Activated naive CD8-positive, alpha-beta T cell treated with anti-CD3 and anti-CD28 coated beads, Interleukin-2, amount 10 ng/mL, durations not matched to agents 7 days and 5 days (primary cell): ENCODE data around the gene LEPR. TPM values are rescaled to one million over a fixed set of nuclear protein-coding genes. Genes with fewer than 3 reads are reported as not detected.

Experiments used
- ATAC-seq: fragments of 150-1000 bp; cut with Tn5 transposase; one replicate; pipeline ENCODE4 v1.10.0; 2021; ENCODE audit warnings: low read depth, moderate library complexity
- POLR2A ChIA-PET: fragments of 350-600 bp; sonication (Branson Sonifier 250); formaldehyde crosslinking; loops from one replicate; lab custom pipeline; 2021; ENCODE audit warnings: antibody characterized with exemption; lab: Charles Lee
- DNase-seq: peaks from one replicate; pipeline ENCODE4 v3.0.0; 2021
- H3K27ac Mint-ChIP-seq: one replicate; pipeline ENCODE4 v1.8.0; 2022; ENCODE audit warnings: mild to moderate bottlenecking, mixed read lengths
- H3K27me3 Mint-ChIP-seq: one replicate; pipeline ENCODE4 v1.8.0; 2022; ENCODE audit warnings: mild to moderate bottlenecking, moderate library complexity, mixed read lengths
- H3K36me3 Mint-ChIP-seq: one replicate; pipeline ENCODE4 v1.8.0; 2021; ENCODE audit warnings: mild to moderate bottlenecking, mixed read lengths
- H3K4me1 Mint-ChIP-seq: one replicate; pipeline ENCODE4 v1.8.0; 2021; ENCODE audit warnings: mixed read lengths
- H3K4me3 Mint-ChIP-seq: one replicate; pipeline ENCODE4 v1.8.0; 2022; ENCODE audit warnings: mild to moderate bottlenecking, moderate library complexity, mixed read lengths
- H3K9me3 Mint-ChIP-seq: one replicate; pipeline ENCODE4 v1.8.0; 2021; ENCODE audit warnings: mixed read lengths
- total RNA-seq, 2 experiments: library from RNA; stranded (reverse); gene quantifications; one replicate each; pipeline ENCODE4 v1.2.3, GENCODE V29; 2021

The LEPR gene
- total RNA-seq, 2 experiments from 2014 or later = 1.9 to 2.8 TPM

- Mint-ChIP-seq H3K4me3 (no peak overlapping the region), H3K9me3 (no peaks in the 10 kb centered on the region), H3K27me3 (no peaks in the 10 kb centered on the region), H3K36me3 (peaks cover 5% of the 10 kb centered on the region), H3K27ac (peak overlapping the region; percentile 68), H3K4me1 (peaks cover 47% of the 10 kb centered on the region)
- ATAC-seq = peak; percentile 8
- POLR2A ChIA-PET = interaction anchor here (1.8 kb wide), 1 partner anchor 26 kb away, joined by 8 read pairs; the partner anchor contains the start of genes LEPR and LEPROT
- no peak for DNase-seq
Measured at GRCh38 chr1:65393928-65394327, 26.5 kb upstream of the LEPR start.

DNA sequence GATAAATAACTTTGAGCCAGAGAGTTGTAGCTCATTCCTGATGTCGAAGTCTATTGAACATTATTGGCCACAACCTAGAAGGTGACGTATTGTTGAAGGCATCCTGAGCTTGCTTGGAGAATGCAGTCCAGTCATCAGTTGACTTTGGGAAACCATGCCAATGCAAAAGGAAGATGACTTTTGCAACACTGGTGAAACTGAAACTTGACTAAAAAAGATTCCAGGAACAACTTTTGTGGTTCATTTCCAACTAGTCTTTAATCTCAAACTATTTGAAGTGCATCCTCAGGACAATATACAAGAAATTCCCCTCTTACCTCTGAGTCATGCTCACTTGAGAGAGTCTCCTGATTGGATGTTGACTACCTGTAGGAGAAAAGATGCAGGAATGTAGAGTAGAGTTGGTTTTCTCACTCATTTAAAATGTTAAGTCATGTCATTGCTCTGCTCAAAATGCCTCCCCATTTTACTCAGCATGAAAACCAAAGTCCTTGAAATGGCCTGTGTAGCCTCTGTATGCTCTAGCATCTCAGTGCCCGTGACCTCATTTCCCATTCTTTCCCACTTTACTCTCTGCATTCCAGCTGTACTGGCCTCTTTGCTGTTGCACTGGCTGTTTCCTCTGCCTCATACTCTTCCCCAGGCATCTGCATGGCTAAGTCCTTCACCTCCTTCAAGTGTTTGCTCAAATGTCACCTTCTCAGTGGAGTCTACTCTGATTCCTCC, 24.4 kb upstream of the LEPR start:
- H3K9me3 Mint-ChIP-seq = no peaks in the 10 kb centered on the region
- no peak overlapping the region for H3K4me3 Mint-ChIP-seq
- H3K27ac Mint-ChIP-seq = peak overlapping the region; percentile 3
- H3K36me3 Mint-ChIP-seq = peaks cover 9% of the 10 kb centered on the region
- peak; percentile 18 for ATAC-seq
- H3K4me1 Mint-ChIP-seq = peaks cover 46% of the 10 kb centered on the region
- no peaks in the 10 kb centered on the region for H3K27me3 Mint-ChIP-seq
- POLR2A ChIA-PET = no interaction called here
- no peak for DNase-seq

DNA sequence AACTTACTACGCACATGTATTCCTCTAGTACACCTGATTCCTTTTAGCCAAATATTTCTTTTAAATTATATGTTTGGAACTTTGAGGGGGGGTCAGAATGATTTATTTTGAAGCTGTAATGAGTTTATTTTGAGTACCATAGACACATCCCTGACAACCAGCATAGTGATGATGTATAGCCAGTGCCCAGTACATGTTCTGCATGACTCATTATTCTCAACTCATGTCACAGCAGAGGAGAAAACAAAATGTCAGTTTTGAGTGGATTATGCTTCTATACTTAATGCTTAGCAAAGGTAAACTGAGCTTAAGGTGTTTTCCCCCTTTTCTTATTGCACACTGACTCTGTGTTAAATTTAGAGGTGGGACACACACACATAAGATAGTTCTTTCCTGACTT, 22.4 kb upstream of the LEPR start:
- DNase-seq (no peak), ATAC-seq (no peak)
- Mint-ChIP-seq H3K4me3 (no peak overlapping the region), H3K36me3 (peaks cover 9% of the 10 kb centered on the region), H3K4me1 (peaks cover 42% of the 10 kb centered on the region), H3K9me3 (no peaks in the 10 kb centered on the region), H3K27me3 (no peaks in the 10 kb centered on the region), H3K27ac (peak overlapping the region; percentile 39)
- POLR2A ChIA-PET = no interaction called here

- peaks cover 9% of the 10 kb centered on the region for H3K36me3 Mint-ChIP-seq
Measured at GRCh38 chr1:65399003-65399402, 21.5 kb upstream of the LEPR start.

GRCh38 chr1:65401612-65402011, 18.9 kb upstream of the LEPR start:
- no peak overlapping the region for H3K4me3 Mint-ChIP-seq
- peaks cover 13% of the 10 kb centered on the region for H3K4me1 Mint-ChIP-seq
- DNase-seq (no peak), ATAC-seq (no peak)
- H3K27me3 Mint-ChIP-seq = peaks cover 2% of the 10 kb centered on the region
- peaks cover 9% of the 10 kb centered on the region for H3K36me3 Mint-ChIP-seq
- POLR2A ChIA-PET = no interaction called here
- no peaks in the 10 kb centered on the region for H3K9me3 Mint-ChIP-seq
- no peak overlapping the region for H3K27ac Mint-ChIP-seq

More at GRCh38 chr1:65399003-65399402, 21.5 kb upstream of the LEPR start:
- no peak for ATAC-seq
- POLR2A ChIA-PET = no interaction called here
- no peaks in the 10 kb centered on the region for H3K9me3 Mint-ChIP-seq
- H3K4me3 Mint-ChIP-seq = no peak overlapping the region
- H3K27me3 Mint-ChIP-seq = no peaks in the 10 kb centered on the region
- H3K4me1 Mint-ChIP-seq = peaks cover 35% of the 10 kb centered on the region
- no peak for DNase-seq
- no peak overlapping the region for H3K27ac Mint-ChIP-seq

DNA sequence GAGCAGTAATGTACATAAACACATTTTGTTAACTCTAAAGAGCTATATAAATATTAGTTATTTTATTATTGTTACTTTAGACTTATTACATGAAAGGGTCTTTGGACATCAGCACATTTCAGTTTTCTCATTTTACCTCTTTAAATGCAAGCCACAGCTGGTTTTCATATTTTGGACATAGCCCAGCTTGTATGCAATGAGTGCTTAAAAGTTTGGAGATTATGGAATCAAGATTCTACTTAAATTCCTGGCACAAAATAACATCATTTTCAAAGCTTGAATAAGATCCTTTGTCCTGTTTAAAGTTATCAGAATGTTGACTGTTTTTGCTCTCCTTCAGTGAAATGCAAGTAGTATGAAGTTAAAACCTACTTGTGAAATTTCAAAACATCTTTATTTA, 15.5 kb upstream of the LEPR start:
- Mint-ChIP-seq H3K4me1 (no peaks in the 10 kb centered on the region), H3K9me3 (no peaks in the 10 kb centered on the region), H3K4me3 (no peak overlapping the region), H3K27ac (no peak overlapping the region), H3K27me3 (peaks cover 2% of the 10 kb centered on the region), H3K36me3 (peaks cover 6% of the 10 kb centered on the region)
- DNase-seq = no peak
- POLR2A ChIA-PET = interaction anchor here (0.6 kb wide), 1 partner anchor 958 kb away, joined by 3 read pairs; no protein-coding TSS in a partner anchor
- no peak for ATAC-seq

- Mint-ChIP-seq H3K27ac (no peak overlapping the region), H3K9me3 (no peaks in the 10 kb centered on the region), H3K36me3 (peaks cover 3% of the 10 kb centered on the region), H3K4me3 (no peak overlapping the region), H3K4me1 (no peaks in the 10 kb centered on the region), H3K27me3 (peaks cover 2% of the 10 kb centered on the region)
- no peak for DNase-seq
- POLR2A ChIA-PET = no interaction called here
- no peak for ATAC-seq
Measured at GRCh38 chr1:65407877-65408276, 12.6 kb upstream of the LEPR start.

- no peak overlapping the region for H3K27ac Mint-ChIP-seq
- no peaks in the 10 kb centered on the region for H3K4me1 Mint-ChIP-seq
- POLR2A ChIA-PET = interaction anchor here (0.8 kb wide), 1 partner anchor 29 kb away, joined by 3 read pairs; no protein-coding TSS in a partner anchor
Measured at GRCh38 chr1:65409314-65409713, 11.2 kb upstream of the LEPR start.

GRCh38 chr1:65409816-65410326, 10.6 kb upstream of the LEPR start:
- DNase-seq (no peak), ATAC-seq (no peak)
- Mint-ChIP-seq H3K9me3 (no peaks in the 10 kb centered on the region), H3K36me3 (peaks cover 3% of the 10 kb centered on the region), H3K27me3 (peaks cover 4% of the 10 kb centered on the region), H3K4me3 (no peak overlapping the region), H3K4me1 (no peaks in the 10 kb centered on the region), H3K27ac (no peak overlapping the region)
- POLR2A ChIA-PET = no interaction called here

More at GRCh38 chr1:65409314-65409713, 11.2 kb upstream of the LEPR start:
- DNase-seq = no peak
- H3K9me3 Mint-ChIP-seq = no peaks in the 10 kb centered on the region
- peaks cover 5% of the 10 kb centered on the region for H3K27me3 Mint-ChIP-seq
- no peak overlapping the region for H3K4me3 Mint-ChIP-seq
- peaks cover 3% of the 10 kb centered on the region for H3K36me3 Mint-ChIP-seq
- ATAC-seq = no peak

DNA sequence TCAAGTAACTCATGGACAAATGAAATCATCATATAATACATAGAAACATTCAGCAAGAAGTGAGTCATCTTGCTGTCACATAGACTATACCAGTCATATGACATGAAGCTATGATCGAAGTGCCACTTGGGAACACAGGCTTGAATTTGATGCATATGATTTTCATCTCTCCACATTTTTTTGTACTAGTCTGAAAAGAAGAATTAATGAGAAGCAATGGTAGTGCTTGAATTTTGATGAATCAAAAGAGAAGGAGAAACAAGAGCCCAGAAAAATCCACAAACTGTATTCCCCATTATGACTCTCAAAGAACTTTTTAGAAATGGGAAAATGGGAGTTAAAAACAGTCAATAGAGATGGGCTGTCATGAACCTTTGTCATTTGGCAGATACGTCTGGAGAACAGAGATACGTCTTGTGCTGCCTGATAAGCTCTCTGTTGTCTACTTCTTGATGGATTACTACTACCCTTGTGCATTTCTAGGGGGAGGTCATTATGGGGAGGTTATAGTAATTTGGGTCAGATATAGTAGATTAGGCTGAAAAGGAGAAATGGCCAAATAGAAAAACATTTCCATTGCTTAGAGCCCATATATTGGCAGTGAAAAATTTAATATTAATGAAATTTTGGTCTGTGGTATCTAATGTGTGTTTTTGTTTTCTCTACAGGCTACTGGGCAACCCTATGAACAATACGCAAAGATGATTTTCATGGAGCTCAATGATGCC, 8.0 kb upstream of the LEPR start:
- Mint-ChIP-seq H3K27ac (no peak overlapping the region), H3K4me1 (peaks cover 2% of the 10 kb centered on the region), H3K36me3 (peaks cover 3% of the 10 kb centered on the region), H3K27me3 (peaks cover 11% of the 10 kb centered on the region), H3K4me3 (no peak overlapping the region), H3K9me3 (no peaks in the 10 kb centered on the region)
- POLR2A ChIA-PET = no interaction called here
- no peak for DNase-seq
- ATAC-seq = no peak

DNA sequence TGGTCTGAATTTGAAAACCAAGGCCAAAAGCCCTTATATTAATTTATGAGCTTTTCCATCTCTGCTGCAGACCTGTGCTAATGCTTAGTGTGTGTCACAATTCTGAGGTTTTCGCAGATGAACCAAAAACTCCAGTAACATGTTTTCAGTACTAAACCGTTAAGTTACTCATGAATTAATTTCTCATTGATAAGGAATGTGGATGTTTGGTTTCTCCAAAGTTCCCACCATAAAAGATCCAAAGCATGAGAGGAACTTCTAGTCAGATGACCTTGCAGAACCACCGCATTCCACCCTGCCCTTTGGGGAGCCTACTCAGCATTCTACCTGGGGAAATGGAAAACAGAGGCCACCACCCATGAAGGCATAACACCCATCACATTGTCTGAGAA, 7.5 kb upstream of the LEPR start:
- peaks cover 12% of the 10 kb centered on the region for H3K27me3 Mint-ChIP-seq
- H3K4me1 Mint-ChIP-seq = peaks cover 3% of the 10 kb centered on the region
- peaks cover 3% of the 10 kb centered on the region for H3K36me3 Mint-ChIP-seq
- no peak for DNase-seq
- no peaks in the 10 kb centered on the region for H3K9me3 Mint-ChIP-seq
- H3K4me3 Mint-ChIP-seq = no peak overlapping the region
- POLR2A ChIA-PET = no interaction called here
- ATAC-seq = no peak
- H3K27ac Mint-ChIP-seq = no peak overlapping the region

DNA sequence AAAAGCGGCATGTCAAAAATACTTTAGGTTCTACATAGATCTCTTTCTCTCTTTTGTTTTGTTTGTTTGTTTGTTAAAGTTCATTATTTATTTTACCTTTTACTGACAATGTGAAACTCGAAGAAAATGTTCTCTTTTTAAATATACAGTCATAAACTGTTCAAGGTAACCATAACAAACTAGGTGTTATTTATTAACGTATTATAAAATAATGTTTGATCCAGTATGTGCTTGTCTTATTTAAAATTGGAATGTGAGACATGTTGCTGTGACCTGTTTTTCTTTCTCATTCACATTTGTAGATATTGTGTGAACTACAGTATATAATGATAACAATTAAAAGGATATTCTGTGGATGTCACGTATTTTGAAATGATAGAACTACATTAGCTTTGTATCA, 5.9 kb upstream of the LEPR start:
- Mint-ChIP-seq H3K27ac (no peak overlapping the region), H3K9me3 (no peaks in the 10 kb centered on the region), H3K4me3 (no peak overlapping the region), H3K4me1 (peaks cover 8% of the 10 kb centered on the region), H3K27me3 (peaks cover 15% of the 10 kb centered on the region), H3K36me3 (peaks cover 3% of the 10 kb centered on the region)
- DNase-seq (no peak), ATAC-seq (no peak)
- POLR2A ChIA-PET = no interaction called here

GRCh38 chr1:65416767-65417166, 3.7 kb upstream of the LEPR start:
- Mint-ChIP-seq H3K9me3 (no peaks in the 10 kb centered on the region), H3K27ac (no peak overlapping the region), H3K4me1 (peaks cover 8% of the 10 kb centered on the region), H3K27me3 (peaks cover 15% of the 10 kb centered on the region), H3K4me3 (no peak overlapping the region), H3K36me3 (no peaks in the 10 kb centered on the region)
- ATAC-seq (no peak), DNase-seq (no peak)
- POLR2A ChIA-PET = no interaction called here
